SHP77 (cell line): ENCODE measurements around the gene ZMAT5.

Experiments used
- DNase-seq, 2 experiments: peaks; one replicate each; lab custom pipeline; 2025; lab: John Stamatoyannopoulos, UW

Gene ZMAT5, protein sequence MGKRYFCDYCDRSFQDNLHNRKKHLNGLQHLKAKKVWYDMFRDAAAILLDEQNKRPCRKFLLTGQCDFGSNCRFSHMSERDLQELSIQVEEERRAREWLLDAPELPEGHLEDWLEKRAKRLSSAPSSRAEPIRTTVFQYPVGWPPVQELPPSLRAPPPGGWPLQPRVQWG

DNA sequence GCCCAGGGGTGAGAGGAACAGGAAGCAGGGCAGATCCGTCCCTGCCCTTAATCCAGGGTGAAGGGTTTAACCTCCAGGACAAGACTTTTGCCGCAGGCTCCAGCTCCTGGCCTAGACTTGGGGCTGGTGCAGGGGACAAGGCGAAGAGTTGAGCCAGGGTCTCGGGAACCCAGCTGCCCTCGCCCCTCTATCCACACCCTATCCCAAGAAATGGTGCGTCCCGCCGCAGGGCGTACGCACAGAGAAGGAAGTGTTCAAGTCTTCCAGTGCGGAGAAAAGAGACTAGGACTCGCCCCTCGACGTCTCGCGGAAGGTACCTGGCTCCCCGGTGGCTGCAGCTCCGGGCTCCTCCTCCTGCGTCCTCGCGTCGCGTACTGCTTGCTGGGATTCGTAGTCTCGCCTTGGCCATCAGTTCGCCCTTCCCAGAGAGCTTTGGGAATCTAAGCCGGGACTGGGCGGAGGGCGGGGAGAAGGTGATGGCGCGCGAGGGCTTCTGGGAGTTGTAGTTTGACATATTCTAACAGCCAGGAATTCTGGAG, at the start of gene ZMAT5:
TSS of gene ZMAT5 (minus strand) at position 376 of the 539 bp plus-strand sequence. CDS start 18,463 bp downstream, outside the sequence.
- DNase-seq: peak; percentile 91 to 97

DNA sequence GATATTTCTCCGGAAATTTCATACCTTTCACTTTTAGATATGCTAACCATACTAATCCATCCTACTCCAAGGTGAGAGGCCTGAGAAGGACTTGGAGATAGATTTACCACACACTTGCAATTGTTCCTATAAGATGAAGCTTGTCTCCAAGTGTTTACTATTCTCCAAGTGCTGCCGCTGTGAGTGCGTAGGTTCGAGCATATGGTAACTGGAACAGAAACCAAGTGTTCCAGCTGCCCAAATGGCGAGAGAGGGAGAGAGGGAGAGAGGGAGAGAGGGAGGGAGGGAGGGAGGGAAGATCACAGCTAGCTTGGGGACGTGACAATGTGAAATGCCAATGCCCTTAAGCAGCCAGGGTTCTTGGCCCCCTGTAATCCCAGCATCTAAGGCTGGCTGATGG, 49.7 kb upstream of the ZMAT5 start:
- no peak for DNase-seq

DNA sequence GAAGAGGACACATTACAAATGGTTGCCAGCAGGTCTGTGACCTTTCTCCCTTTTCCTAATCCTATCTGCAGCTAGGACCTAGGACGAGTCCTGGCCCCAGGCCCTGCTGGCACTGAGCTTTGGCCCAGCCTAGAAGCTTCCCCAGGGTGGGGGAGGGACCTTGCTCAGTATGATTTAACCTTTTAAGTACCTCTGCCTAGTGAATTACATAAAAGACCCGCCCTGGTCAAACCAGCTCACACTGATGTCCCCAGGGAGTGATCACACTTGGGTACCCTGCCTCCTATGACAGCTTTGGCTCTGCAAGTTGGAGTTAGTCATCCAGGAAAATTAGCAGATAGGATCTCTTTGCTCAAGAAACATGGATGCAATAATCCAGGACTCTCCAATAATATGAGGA, 49.3 kb upstream of the ZMAT5 start:
- DNase-seq: no peak

DNA sequence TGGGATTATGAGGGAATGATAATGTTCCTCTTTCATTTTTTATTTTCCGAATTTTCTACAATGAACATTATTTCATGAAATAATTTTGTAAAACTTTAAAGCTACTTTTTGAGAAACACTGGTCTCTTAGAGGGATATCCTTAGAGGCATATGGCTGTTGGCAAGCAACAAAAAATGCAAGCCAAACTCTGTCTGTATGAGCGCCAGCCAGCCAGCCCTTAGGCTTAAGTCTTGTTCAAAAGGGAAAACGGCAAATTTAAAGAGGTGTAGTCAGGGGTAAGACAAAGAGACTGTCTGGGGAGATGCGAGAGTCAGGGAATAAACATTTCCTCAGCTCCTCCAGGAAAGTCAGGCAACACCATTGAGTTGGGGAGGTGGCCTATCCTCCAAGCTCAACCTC, 48.8 kb upstream of the ZMAT5 start:
- DNase-seq: no peak

DNA sequence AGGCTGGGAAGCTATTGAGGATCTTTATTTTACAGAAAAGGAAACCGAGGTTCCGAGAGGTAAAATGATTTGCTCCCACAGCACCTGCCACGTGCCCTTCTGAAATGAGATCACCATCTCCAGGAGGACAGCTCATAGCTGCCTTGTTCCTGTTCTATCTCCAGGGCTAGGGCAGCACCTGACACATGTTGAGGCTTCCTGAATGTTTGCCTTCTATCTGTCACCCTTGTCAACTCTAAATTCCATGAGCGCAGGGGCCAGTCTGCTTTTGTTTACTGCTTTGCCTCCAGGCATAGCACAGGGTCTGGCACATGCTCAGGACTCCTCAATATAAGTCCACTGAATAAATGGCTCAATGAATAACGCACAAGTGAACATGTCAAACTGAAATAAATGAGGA, 47.2 kb upstream of the ZMAT5 start:
- no peak for DNase-seq

DNA sequence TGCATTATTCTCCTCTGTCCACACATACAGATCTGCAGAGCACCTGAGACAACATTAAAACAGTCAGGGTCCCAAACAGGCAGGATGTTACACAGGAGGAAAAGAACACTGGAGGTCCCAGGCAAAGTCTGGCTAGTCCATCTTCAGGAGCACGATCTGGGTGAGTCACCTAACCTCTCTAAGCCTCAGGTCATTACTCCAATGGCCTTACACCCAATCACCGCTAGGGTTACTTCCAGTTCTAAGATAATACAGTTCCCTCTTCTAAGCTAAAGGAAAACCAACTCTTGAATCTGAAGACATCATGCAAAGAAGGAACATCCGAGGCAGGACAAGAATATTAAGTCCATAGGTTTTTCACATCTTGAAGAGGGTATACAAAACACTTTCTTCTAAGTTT, 46.8 kb upstream of the ZMAT5 start:
- DNase-seq: no peak

DNA sequence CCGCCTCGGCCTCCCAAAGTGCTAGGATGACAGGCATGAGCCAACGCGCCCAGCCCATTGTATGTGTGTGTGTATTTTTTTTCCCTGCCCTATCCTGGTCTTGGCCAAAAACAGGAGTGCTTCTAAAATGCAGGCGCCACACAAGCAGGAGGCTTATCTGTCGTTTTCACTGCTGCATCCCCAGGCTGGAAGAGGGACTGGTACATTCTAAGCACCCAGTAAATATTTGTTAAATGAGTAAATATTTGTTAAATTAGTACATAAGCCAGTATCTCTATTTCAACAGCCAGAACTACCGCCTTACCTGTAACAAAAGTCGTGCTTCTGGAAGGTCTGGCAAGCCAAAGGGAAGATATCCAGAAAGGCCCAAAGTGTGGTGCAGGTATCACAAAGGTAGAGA, 46.3 kb upstream of the ZMAT5 start:
- DNase-seq: no peak

DNA sequence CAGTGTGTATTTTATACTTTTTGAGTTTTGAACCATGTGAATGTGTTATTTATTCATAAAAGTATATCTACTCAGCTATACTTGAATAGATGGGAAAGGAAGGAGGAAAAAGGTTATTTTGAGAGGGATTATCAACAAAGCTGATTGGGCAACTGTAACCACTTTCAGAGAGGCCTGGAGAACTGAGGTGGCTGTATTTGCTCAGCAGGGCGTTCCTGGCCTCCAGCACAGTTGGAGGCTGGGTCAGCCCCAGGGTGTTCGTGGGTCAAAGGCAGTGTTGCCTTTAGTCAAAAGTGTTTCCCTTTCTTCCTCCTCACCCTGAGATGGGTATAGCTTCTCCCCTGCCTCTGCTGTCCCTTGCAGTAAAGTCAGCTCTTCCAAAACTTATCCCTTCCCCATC, 44.6 kb upstream of the ZMAT5 start:
- no peak for DNase-seq

DNA sequence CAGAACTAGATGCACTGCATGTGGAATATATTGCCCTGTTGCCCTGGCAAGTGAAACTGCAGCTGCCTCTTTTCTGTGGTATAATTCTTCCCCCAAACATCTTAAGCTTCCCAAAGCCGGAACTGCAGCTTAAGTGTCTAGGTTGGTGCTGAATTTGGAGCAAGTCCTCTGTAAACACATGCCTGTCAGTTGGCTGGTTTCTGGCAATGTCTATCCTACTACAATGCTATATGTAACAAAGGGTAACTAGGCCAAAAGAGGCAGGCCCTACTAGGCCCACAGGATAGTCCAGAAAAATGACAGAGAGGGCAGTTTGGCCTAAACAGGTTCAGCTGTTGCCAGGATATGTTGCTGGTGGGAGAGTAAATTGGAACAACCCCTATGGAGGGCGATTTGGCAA, 43.4 kb upstream of the ZMAT5 start:
- DNase-seq: no peak

DNA sequence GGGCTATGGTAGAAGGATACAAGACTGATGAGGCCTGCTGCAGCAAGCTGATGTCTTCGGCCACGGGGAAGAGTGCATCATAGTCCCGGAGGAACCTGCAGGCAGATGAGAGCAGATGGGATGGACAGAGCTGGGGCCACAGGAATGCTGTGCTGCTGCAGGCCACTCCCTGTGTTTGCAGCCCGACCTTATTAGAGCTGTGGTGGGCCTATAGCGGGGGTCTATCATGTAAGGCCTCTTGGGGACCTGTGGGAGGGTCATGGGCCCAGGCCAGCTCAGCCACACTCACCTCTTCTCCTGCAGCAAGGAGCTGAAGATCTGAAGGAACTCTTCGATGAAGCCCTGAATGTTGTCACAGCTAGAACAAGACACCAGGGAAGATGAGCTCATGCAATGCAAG, 39.4 kb upstream of the ZMAT5 start:
- DNase-seq: no peak

DNA sequence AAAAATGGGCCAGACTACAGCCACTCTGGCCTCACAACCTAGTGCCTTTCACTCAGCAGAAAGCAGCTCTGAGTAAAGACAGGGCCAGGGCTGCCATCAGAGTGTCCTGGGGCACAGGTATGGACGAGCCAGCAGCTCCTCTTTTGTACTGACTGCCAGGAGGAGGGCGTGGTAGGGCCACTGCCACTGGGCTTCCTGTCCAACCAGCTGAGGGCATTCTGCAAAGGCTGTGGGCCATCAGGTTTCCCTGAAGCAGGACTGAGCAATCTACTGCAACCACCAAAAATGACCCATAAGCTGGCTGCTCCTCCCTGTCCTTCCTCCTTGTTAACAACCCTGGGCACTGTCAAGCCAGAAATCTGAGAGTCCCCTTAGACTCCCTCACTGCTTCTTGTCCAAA, 38.2 kb upstream of the ZMAT5 start:
- no peak for DNase-seq

DNA sequence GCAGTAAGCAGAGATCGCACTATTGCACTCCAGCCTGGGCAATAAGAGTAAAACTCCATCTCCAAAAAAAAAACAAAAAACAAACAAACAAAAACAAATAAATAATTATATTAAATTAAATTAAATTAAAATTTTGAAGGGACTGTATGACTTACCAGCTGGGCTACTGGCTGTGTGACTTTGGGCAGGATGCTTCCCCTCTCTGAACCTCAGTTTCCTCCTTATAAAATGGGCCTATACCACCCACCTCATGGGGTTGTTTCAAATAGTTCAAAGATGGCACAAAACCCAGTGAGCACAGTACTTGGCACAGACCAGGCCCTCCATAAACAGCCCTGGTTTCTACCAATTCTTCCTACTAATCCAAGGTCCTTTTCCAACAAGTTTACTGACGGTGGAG, 36.4 kb upstream of the ZMAT5 start:
- no peak for DNase-seq

DNA sequence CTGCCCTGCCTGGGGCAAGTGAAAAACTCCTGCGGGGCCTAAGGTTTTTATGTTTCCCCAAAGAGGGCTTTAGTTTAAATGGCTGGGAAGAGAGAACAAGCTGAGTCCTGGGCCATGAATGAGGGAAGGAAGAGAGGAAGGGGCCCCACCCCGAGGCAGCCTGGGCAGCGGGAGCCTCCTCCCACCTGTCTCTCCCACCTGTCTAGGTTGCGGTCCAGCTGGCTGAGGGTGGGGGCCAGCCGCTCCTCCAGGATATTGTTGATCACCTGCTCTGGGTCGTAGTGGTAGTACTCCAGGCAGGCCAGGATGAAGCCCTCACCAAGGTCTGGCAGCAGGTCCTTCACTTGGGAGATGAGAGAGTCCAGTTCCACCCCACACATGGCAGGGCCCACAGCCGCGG, 35.0 kb upstream of the ZMAT5 start:
- no peak for DNase-seq

DNA sequence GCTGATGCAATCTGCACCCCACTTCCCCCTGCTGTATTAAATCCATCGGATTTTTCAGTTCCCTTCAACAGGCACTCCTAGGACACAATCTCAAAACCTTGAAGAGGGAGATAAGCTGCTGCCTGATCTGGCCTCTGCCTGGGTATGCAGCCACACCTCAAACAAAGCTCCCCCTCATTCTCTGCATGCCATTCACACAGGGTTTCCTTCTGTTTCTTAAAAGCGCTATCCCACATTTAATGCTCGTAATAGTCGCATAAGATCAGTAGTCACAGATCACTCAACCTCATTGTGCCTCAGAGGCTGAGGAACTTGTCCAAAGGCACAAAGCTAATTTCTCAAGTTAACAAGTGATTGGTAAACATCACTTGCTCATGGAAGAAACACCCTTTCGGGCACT, 34.3 kb upstream of the ZMAT5 start:
- DNase-seq: no peak

DNA sequence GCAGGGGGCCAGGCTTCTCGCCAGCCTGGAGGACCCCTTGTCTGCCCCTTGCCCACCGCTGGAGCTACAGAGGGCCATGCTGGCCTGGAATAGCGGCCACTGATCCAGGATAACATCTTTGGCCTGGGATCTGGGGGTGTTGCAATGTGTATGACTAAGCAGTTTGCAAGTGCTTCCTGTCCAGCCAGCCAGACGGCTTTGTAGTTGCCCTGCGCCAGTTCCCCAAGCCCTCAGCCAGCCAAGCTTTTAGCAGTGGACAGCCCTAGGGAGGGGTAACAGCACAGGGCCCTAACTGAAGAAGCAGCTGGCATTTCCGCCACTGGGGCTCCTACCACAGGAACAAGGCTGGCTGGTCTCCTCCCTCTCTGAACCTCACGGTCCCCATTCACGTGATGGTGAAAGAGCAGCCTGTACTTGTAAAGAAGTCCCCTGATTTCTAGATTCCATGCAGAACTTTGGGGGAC, 32.4 kb upstream of the ZMAT5 start:
- peak; percentile 38 to 73 for DNase-seq

DNA sequence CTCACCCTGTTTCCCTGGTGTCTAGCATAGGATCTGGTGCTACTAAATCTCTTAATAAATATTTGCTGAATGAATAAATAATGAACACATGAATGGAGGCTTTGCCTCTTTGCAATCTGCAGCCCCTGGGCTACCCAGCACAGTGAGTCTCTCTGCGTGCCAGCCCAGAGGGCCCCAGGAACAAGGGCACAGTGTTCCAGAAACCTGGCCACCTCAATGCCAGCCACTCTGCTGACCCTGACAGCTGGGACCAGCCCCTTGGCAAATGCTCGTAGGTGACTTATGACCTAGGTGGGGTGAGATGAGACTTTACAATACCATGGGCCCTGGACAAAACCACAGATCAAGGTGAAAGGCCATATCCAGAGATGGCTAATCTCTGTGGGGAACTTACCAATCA, 32.0 kb upstream of the ZMAT5 start:
- DNase-seq: no peak

DNA sequence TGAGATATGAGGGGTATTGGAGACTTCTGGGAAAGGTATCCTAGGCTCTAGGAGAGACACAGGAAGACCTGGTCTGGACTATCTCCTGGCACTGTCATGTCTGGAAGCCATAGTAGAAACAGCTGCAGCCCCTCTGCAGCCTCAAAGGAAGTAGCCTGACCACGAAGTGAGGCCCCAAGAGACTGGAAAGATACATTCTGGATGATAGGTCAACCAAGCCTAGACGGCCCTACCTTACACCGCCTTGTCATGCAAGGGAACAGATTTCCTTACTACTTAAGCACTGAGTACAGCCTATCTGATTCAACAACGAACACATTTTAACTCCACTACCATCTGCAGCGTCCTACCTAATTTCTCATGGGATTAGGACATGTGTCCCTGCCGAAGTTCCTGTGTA, 31.5 kb upstream of the ZMAT5 start:
- DNase-seq: no peak

DNA sequence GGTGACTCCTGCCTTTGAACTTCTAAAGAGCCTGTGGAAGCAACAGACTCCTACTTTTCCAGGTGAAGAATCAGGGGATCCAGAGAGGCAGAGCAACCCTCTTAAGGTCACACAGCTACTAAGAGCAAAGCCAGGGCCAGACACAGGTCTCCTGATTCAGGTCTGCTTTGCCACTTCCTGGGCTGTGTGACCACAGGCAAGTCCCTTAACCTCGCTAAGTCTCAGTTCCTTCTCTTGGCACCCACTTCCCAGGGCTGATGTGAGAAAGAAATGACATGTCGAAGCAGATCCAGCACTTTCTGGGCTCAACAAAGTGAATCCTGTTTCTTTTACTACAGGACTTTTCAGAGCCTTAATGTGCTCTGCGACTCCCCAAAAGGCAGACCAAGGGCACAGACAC, 30.5 kb upstream of the ZMAT5 start:
- no peak for DNase-seq

DNA sequence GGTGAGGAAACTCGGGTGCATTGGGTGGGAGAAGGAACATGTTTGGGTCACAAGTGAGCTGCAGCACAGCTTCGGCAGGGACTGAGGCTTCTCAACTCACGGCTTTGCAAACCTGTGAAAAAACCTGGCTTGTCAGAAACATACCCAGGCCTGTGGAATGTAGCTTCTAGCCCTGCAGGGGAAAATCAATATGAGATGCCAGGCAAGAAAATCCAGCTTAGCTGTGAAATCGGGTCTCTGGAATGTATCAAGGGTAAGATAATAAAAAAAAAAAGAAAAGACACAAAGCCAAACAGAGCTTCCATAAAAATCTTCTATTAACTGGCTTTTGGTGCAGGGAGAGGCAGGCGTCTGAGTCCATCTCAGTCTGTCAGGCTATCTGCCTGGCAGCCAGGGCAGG, 28.9 kb upstream of the ZMAT5 start:
- DNase-seq: no peak

DNA sequence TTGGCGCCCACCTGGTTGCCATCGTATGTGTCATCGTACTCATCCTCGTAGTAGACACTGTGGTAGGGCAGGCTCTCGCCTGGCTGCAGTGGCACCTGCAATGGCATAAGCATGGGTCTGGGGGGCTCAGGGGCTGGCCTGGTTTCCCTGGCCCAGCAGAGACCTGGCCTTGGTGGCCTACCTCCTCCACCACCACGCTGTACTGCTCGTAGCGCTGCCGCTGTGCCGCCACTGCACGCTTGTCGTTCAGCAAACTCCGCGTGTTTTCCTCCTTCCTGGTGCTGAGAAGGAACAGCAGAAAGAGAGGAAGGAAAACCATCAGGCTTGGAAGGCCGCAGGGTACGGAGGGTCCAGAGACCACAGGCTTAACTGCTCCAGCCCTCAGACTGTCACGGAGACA, 26.6 kb upstream of the ZMAT5 start:
- no peak for DNase-seq

DNA sequence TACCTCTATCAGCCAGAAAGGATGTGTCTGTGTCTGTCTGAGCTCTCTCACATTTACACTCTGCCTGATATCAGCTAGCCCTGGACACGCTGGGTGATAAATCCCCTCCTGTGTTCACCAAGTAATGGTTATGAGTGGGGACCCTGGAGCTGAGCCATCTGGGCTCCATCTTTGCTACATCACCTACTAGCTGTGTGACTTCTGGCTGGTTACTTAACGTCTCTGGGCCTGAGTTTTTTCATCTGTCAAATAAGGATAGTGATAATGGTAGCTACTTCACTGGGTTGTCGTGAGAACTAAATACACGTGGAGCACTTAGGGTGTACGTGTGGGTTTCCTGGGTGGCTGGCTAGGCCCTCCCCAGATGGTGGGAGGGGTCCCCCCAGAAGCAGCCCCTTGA, 23.3 kb upstream of the ZMAT5 start:
- no peak for DNase-seq

DNA sequence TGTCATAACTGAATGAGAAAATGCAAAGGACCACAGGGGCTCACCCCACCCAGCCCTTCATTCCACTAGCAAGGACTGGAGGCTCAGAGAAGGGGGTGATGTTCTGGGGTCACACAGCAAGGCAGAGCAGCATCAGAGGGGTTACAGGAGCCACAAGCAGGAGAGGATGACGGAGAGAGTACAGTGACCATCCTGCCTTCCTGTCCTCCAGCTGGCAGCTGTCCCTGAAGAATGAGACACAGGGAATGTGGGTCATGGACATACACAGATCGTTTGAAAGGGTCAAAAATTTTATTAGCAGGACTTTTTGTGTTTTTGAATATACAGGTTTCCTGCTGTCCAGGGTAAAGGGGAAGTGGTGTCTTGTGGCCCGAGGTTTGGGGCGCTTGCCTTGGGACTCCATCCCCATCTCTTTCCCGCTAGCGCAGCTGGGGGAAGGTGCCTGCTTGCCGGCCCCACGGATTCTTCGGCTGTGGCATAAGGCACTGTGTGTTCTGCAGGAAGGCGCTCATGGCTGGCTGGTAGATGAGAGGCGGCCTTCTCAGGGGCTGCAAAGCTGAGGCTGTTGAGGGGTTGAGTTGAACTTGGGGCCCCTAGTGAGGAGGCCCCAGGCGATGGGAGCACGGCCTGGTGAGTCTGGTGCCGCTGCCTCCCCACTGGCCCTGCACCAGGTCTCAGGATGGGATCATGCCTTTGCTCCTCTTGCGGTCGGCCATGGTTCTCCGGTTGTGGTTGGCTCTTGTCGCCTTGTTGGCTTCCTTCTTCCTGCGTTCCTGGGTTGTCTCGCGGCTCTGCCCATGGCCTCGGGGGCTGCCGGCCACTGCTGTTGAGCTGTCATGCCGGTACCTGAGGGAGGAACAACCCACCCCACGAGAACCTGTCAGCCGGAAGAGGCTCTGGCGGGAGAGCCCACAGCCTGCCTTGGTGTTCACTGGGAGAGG, 21.8 kb upstream of the ZMAT5 start:
- DNase-seq: no peak

DNA sequence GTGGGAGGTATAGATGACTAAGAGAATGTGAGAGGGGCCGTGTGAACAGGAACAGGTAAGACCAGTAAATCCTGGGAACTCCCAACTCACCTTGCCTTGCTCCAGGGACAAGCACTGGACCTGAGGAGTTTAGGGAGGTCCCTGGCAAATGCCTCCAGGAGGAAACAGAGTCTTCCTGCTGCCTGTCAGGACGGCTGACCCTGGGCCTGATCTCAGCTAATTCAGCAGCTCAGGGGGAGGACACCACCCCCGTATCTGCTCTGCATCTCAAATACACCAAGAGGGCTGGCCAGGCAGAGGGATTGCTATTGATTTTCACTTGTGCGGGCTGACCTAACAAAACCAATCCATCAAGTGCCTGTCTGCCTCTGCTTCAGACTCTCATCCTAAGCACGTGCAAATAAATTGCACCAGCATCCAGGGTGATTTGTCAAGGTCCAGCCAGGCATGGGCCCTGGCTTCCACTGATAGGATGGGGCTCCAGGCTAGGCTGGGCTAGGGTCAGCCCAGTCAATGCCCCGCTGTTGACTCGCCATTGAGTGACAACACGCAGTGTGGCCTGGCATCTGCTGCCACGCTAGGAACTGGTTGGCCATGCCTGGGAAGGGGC, 20.7 kb upstream of the ZMAT5 start:
- DNase-seq: no peak
